ENCODE measurements around the gene KRT4. TPM values are rescaled to one million over a fixed set of nuclear protein-coding genes. Genes with fewer than 3 reads are reported as not detected.
A peak's percentile ranks its signal among the peaks of the same experiment; 100 is the strongest.

The KRT4 gene
- polyA plus RNA-seq, 6 donors from 2014 or later = not detected

GRCh38 chr12:52783563-52784316 lies 30.2 kb downstream of the KRT4 start:
- no peak overlapping the region for H3K27ac Mint-ChIP-seq
- H3K4me1 Mint-ChIP-seq = no peaks in the 10 kb centered on the region
- H3K4me3 Mint-ChIP-seq = no peak overlapping the region
- no peak for ATAC-seq (ENCODE audit: low read depth in 2 of 2)
- peaks cover 0 to 5% (median 3%) of the 10 kb centered on the region in 7 donors for H3K9me3 Mint-ChIP-seq
- H3K36me3 Mint-ChIP-seq = no peaks in the 10 kb centered on the region
- no peak for DNase-seq
- peaks cover 41 to 50% (median 46%) of the 10 kb centered on the region in 3 donors for H3K27me3 Mint-ChIP-seq

- no peaks in the 10 kb centered on the region for H3K36me3 Mint-ChIP-seq
- ATAC-seq (ENCODE audit: low read depth in 2 of 2) = no peak
These were observed 31.4 kb downstream of the KRT4 start for GRCh38 chr12:52782502-52782901.

GRCh38 chr12:52781399-52782082 lies 32.4 kb downstream of the KRT4 start:
- Mint-ChIP-seq H3K27ac (no peak overlapping the region), H3K4me1 (no peaks in the 10 kb centered on the region), H3K27me3 (peaks cover 48 to 59% (median 52%) of the 10 kb centered on the region in 3 donors), H3K36me3 (no peaks in the 10 kb centered on the region), H3K4me3 (no peak overlapping the region), H3K9me3 (peaks cover 0 to 5% (median 3%) of the 10 kb centered on the region in 7 donors)
- no peak for ATAC-seq (ENCODE audit: low read depth in 2 of 2)
- no peak for DNase-seq

More at GRCh38 chr12:52782502-52782901, 31.4 kb downstream of the KRT4 start:
- no peak for DNase-seq
- peaks cover 0 to 5% (median 3%) of the 10 kb centered on the region in 7 donors for H3K9me3 Mint-ChIP-seq
- H3K4me1 Mint-ChIP-seq = no peaks in the 10 kb centered on the region
- H3K27ac Mint-ChIP-seq = no peak overlapping the region
- H3K27me3 Mint-ChIP-seq = peaks cover 42 to 51% (median 49%) of the 10 kb centered on the region in 3 donors
- H3K4me3 Mint-ChIP-seq = no peak overlapping the region

GRCh38 chr12:52779914-52780313 lies 34.0 kb downstream of the KRT4 start:
- H3K4me1 Mint-ChIP-seq = no peaks in the 10 kb centered on the region
- no peaks in the 10 kb centered on the region for H3K36me3 Mint-ChIP-seq
- ATAC-seq (ENCODE audit: low read depth in 2 of 2) (no peak), DNase-seq (no peak)
- peaks cover 42 to 50% (median 42%) of the 10 kb centered on the region in 3 donors for H3K27me3 Mint-ChIP-seq
- peaks cover 0 to 1% (median 0%) of the 10 kb centered on the region in 7 donors for H3K9me3 Mint-ChIP-seq
- no peak overlapping the region for H3K27ac Mint-ChIP-seq
- H3K4me3 Mint-ChIP-seq = no peak overlapping the region

GRCh38 chr12:52778833-52779232 lies 35.1 kb downstream of the KRT4 start:
- Mint-ChIP-seq H3K36me3 (no peaks in the 10 kb centered on the region), H3K27ac (no peak overlapping the region), H3K4me1 (no peaks in the 10 kb centered on the region), H3K4me3 (no peak overlapping the region), H3K27me3 (peaks cover 34 to 44% (median 36%) of the 10 kb centered on the region in 3 donors), H3K9me3 (no peaks in the 10 kb centered on the region)
- no peak for ATAC-seq (ENCODE audit: low read depth in 2 of 2)
- DNase-seq = no peak

GRCh38 chr12:52777566-52777965 lies 36.4 kb downstream of the KRT4 start:
- Mint-ChIP-seq H3K4me3 (no peak overlapping the region), H3K27ac (no peak overlapping the region), H3K4me1 (no peaks in the 10 kb centered on the region), H3K27me3 (peaks cover 33 to 35% (median 34%) of the 10 kb centered on the region in 3 donors), H3K36me3 (no peaks in the 10 kb centered on the region), H3K9me3 (no peaks in the 10 kb centered on the region)
- ATAC-seq (ENCODE audit: low read depth in 2 of 2) (no peak), DNase-seq (no peak)

- no peaks in the 10 kb centered on the region for H3K36me3 Mint-ChIP-seq
- no peak for ATAC-seq (ENCODE audit: low read depth in 2 of 2)
- H3K27ac Mint-ChIP-seq = no peak within 1 kb of the TSS
- no peak within 1 kb of the TSS for H3K4me3 Mint-ChIP-seq
- no peaks in the 10 kb centered on the region for H3K9me3 Mint-ChIP-seq
- H3K27me3 Mint-ChIP-seq = peaks cover 33 to 35% (median 35%) of the 10 kb centered on the region in 3 donors
- DNase-seq = no peak
- H3K4me1 Mint-ChIP-seq = no peaks in the 10 kb centered on the region
These were observed 37.0 kb downstream of the KRT4 start, which contains the start of gene KRT76 for GRCh38 chr12:52776913-52777395. Gene KRT76, minus strand, starts transcription at chr12:52777345. Its CDS starts 54 bp downstream, at chr12:52777291.

- no peak overlapping the region for H3K4me3 Mint-ChIP-seq
- H3K9me3 Mint-ChIP-seq = no peaks in the 10 kb centered on the region
- ATAC-seq (ENCODE audit: low read depth in 2 of 2) (no peak), DNase-seq (no peak)
- peaks cover 32 to 41% (median 35%) of the 10 kb centered on the region in 3 donors for H3K27me3 Mint-ChIP-seq
- no peak overlapping the region for H3K27ac Mint-ChIP-seq
- no peaks in the 10 kb centered on the region for H3K4me1 Mint-ChIP-seq
- H3K36me3 Mint-ChIP-seq = no peaks in the 10 kb centered on the region
These were observed 37.5 kb downstream of the KRT4 start for GRCh38 chr12:52776435-52776834.

- no peak for ATAC-seq (ENCODE audit: low read depth in 2 of 2)
- H3K9me3 Mint-ChIP-seq = peaks cover 0 to 4% (median 0%) of the 10 kb centered on the region in 7 donors
- no peak overlapping the region for H3K4me3 Mint-ChIP-seq
- no peaks in the 10 kb centered on the region for H3K36me3 Mint-ChIP-seq
- no peaks in the 10 kb centered on the region for H3K4me1 Mint-ChIP-seq
- no peak overlapping the region for H3K27ac Mint-ChIP-seq
- no peak for DNase-seq
- peaks cover 29 to 58% (median 33%) of the 10 kb centered on the region in 3 donors for H3K27me3 Mint-ChIP-seq
These were observed 39.2 kb downstream of the KRT4 start for GRCh38 chr12:52774629-52775250.

- DNase-seq (no peak), ATAC-seq (ENCODE audit: low read depth in 2 of 2) (no peak)
- Mint-ChIP-seq H3K4me3 (peak overlapping the region in 1 of 8 donors; percentile 15), H3K36me3 (no peaks in the 10 kb centered on the region), H3K9me3 (peaks cover 0 to 4% (median 0%) of the 10 kb centered on the region in 7 donors), H3K27ac (no peak overlapping the region), H3K27me3 (peaks cover 19 to 47% (median 22%) of the 10 kb centered on the region in 3 donors), H3K4me1 (no peaks in the 10 kb centered on the region)
These were observed 41.1 kb downstream of the KRT4 start for GRCh38 chr12:52772772-52773171.

GRCh38 chr12:52772188-52772587 lies 41.7 kb downstream of the KRT4 start:
- DNase-seq (no peak), ATAC-seq (ENCODE audit: low read depth in 2 of 2) (no peak)
- no peaks in the 10 kb centered on the region for H3K4me1 Mint-ChIP-seq
- H3K27me3 Mint-ChIP-seq = peaks cover 15 to 47% (median 20%) of the 10 kb centered on the region in 3 donors
- no peaks in the 10 kb centered on the region for H3K36me3 Mint-ChIP-seq
- H3K4me3 Mint-ChIP-seq = peak overlapping the region in 1 of 8 donors; percentile 15
- H3K9me3 Mint-ChIP-seq = peaks cover 0 to 4% (median 0%) of the 10 kb centered on the region in 7 donors
- H3K27ac Mint-ChIP-seq = no peak overlapping the region

- H3K36me3 Mint-ChIP-seq = no peaks in the 10 kb centered on the region
- no peak overlapping the region for H3K4me3 Mint-ChIP-seq
- ATAC-seq (ENCODE audit: low read depth in 2 of 2) = no peak
- peak overlapping the region in 1 of 6 donors; percentile 38 for H3K27ac Mint-ChIP-seq
- peaks cover 0 to 4% (median 0%) of the 10 kb centered on the region in 7 donors for H3K9me3 Mint-ChIP-seq
- peaks cover 12 to 44% (median 19%) of the 10 kb centered on the region in 3 donors for H3K27me3 Mint-ChIP-seq
- DNase-seq = no peak
- H3K4me1 Mint-ChIP-seq = no peaks in the 10 kb centered on the region
These were observed 42.4 kb downstream of the KRT4 start for GRCh38 chr12:52771505-52771904.

GRCh38 chr12:52771088-52771487 lies 42.8 kb downstream of the KRT4 start:
- Mint-ChIP-seq H3K4me1 (no peaks in the 10 kb centered on the region), H3K9me3 (peaks cover 0 to 4% (median 0%) of the 10 kb centered on the region in 7 donors), H3K27ac (no peak overlapping the region), H3K36me3 (no peaks in the 10 kb centered on the region), H3K4me3 (no peak overlapping the region), H3K27me3 (peaks cover 16 to 46% (median 21%) of the 10 kb centered on the region in 3 donors)
- ATAC-seq (ENCODE audit: low read depth in 2 of 2) (no peak), DNase-seq (no peak)
